ENCODE results near the gene C8G.
A peak's percentile ranks its signal among the peaks of the same experiment; 100 is the strongest.

Gene C8G

GRCh38 chr9:136955202-136955942 is 10.3 kb downstream of the C8G start:
- DNase-seq, result no peak

DNA sequence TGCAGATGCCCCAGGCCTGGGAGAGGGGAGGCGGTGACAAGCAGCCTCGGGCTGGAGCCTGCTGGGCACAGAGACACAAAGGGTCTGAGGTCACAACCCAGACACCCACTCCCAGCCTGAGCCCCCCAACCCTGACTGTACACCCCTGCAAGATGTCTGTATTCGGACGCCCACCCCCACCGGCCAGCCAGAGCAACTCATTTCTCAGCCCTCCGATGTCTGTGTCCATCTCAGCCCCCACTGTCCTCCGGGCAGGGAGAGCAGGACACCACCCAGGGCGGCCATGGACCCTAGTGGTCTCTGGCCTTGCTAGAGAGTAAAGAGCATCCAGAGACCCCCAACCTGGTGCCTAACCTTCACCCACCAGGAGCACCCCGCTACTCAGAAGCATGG is 10.9 kb downstream of the C8G start:
- no peak for DNase-seq

DNA sequence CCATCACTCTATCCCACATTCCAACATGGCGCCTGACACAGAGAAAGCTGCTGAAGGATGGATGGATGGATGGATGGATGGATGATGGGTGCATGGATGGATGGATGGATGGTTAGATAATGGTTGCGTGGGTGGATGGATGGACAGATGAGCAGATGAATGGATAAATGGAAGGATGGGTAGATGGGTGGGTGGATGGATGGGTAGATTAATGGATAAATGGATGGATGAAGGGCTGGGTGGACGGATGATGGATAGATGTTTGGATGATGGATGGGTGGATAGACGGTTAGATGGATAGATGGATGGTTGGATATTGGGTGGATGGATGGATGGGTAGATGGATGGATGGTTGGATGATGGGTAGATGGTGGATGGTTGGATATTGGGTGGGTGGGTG is 11.6 kb downstream of the C8G start:
- DNase-seq, result no peak

DNA sequence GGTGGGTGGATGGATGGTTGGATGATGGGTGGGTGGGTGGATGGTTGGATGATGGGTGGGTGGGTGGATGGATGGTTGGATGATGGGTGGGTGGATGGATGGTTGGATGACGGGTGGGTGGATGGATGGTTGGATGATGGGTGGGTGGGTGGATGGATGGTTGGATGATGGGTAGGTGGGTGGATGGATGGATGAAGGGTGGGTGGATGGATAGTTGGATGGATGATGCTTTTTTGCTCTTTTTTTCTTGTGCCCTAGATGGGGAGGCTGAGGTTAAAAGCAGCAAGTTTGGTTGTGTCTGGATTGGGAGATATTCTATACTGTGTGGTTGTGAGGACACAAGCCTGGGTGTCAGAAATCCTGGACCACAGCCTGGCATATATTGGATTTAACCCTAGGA is 12.4 kb downstream of the C8G start:
- DNase-seq, result no peak

DNA sequence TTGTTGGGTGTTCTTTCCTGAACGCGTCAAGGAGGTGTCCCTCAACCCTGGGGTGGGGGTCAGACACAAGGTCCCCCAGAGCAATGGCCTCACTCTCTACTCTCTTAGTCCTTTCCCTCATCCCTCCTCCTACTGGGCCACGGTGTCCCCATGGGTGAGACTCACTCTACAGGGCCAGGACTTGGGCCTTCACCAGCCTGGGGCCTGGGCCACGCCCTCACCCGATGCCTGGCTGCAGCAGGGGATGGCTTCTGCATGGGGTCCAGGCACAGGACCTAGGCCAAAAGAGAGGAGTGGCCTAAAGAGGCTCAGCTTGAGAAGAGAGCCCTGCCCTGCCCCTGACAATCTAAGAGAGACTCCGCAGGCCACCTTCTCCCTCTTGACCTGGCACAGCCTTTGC is 12.9 kb downstream of the C8G start:
- DNase-seq, result no peak

GRCh38 chr9:136958473-136958872 is 13.4 kb downstream of the C8G start:
- no peak for DNase-seq

- DNase-seq, result no peak
Measured at GRCh38 chr9:136958898-136959850, 14.1 kb downstream of the C8G start.

GRCh38 chr9:136960212-136960937 is 15.3 kb downstream of the C8G start:
- DNase-seq, result no peak

GRCh38 chr9:136960938-136961275 is 15.9 kb downstream of the C8G start:
- DNase-seq, result no peak

GRCh38 chr9:136961279-136962065 is 16.4 kb downstream of the C8G start:
- no peak for DNase-seq

GRCh38 chr9:136962163-136962562 is 17.1 kb downstream of the C8G start:
- no peak for DNase-seq

GRCh38 chr9:136962701-136963248 is 17.7 kb downstream of the C8G start:
- DNase-seq, result no peak

DNA sequence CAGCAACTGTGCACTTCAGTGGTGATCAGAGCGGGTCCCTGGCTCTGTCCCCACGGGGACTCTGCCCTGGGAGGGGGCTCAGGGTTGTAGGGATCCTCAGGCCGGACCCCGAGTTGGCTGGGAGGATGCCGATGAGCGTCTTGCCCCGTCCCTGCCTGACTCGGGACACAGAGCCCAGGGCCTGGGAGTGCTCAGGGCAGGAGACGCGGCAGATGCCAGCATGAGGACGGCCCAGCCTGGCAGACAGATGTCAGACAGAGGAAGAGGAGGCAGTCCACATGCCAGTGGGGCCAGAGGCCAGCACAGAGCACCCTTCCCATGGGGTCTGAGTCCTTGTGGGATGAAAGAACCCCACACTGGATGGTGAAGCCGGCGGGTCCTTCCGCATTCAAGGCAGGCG is 18.3 kb downstream of the C8G start:
- no peak for DNase-seq

DNA sequence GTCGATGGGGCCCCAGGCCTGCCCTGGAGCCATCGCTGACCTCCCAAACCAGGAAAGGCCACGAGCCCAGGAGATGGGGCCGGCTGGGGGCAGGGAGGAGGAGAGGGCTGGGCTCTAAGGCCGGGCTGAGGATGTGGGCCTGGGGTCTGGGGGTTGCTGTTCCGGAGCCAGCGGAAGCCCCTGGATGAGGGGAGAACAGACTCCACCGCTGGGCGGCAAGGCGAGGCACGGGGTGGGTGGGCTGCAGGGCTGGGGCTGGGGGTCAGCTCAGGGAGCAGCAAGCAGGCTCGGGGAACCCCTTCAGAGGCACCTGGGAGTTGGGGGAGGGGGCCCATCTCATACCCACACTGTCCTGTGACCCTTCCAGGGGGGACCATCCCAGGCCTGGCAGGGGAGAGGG is 18.7 kb downstream of the C8G start:
- no peak for DNase-seq

GRCh38 chr9:136964171-136964689 is 19.2 kb downstream of the C8G start:
- no peak for DNase-seq

DNA sequence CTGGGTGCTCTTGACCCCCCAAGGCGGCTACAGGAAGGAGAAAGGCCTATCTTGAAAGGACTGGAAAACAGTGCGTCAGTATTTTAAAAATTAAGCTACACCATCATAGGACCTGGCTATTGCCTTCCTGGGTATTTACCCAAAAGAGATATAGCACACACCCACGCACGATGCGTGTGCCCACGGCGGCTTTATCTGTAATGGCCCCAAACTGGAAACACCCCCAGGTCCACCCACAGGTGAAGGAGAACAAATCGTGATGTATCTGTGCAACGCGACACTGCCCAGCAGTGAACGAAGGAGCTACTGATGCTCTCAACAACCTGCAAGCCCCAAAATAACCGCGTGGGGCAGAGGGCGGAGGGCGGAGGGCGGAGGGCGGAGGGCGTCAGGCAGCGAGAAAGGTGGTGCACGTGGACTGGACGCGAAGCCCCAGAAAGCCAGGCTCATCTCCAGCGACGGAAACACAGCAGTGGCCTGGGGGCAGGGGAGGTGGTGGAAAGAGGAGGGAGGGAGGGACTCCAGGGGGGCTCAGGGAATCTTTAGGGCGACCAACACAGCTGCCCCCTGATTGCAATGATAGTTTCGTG is 19.9 kb downstream of the C8G start:
- no peak for DNase-seq

GRCh38 chr9:136965771-136966484 is 20.9 kb downstream of the C8G start:
- peak in 1 of 2 experiments; percentile 17 for DNase-seq

DNA sequence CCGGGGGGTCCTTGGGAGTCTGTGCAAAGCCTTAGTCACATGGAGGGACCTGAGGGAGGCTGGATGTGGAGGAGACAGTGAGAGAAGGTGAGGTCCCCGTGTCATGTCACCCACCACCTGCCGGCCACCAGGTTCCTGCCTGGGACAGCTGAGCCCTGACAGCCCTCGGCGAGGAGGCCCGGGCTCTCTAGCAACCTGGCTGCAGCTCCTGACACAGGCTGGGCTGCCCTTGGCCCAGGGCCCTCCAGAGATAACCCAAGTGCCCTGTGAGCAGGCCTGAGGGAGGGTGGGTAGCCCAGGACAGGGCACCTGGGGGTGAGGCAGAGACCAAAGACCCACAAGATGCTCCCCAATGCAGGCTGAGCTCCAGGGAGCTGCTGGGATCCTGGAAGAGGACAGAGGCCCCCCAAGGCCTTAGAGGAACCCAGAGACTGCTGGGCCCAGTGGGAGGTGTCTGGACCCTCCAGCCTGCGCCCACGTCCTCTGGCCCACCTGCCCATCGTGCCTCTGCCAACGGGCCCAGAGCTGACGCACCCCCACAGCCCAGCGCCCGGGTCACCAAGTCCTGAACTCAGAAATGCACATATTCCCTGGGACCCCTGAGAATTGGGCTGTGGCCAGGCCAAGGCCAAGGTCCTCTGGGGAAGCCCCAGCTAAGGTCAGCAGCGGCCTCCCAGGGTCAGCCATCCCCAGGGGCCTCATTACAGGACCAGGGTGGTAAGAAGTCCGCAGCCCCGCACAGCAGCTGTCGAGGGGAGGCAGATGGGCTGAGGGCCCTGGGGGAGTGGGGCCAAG is 23.5 kb downstream of the C8G start:
- no peak for DNase-seq

DNA sequence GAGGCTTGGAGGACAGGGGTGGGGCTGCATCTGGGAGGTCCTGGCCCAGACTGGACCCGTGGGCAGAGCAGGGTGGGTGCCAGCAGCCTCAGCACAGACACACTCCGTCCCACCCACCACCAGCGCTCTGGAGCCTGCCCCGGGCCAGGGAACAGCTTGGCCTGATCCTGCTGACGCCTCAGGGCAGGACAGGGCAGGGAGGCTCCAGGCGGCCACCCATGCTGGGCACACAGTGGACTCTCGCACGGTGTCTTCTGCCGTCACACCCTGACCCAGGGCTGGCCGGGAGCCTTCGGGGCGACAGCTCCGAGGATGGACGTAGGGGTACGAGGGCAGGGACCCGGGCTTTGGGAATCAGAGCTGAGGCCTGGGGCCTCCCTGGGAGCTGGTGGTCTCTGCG is 24.1 kb downstream of the C8G start:
- DNase-seq, result no peak

GRCh38 chr9:136969774-136970173 is 24.7 kb downstream of the C8G start:
- no peak for DNase-seq

Measured in stimulated activated CD4-positive, alpha-beta T cell treated with anti-CD3 and anti-CD28 coated beads, Interleukin-4, amount 100 ng/mL, for 4 hours (primary cell).